NK-92 (cell line): ENCODE results near the gene TRIM74.
"Not testable (repeated sequence)": the region's sequence is repeated elsewhere in the genome, so short reads cannot be mapped to it uniquely, and the experiment has no call there.

Experiments used
- DNase-seq: peaks from one replicate; lab custom pipeline; 2025; ENCODE audit not compliant: unreplicated experiment; lab: John Stamatoyannopoulos, UW

The TRIM74 gene

DNA sequence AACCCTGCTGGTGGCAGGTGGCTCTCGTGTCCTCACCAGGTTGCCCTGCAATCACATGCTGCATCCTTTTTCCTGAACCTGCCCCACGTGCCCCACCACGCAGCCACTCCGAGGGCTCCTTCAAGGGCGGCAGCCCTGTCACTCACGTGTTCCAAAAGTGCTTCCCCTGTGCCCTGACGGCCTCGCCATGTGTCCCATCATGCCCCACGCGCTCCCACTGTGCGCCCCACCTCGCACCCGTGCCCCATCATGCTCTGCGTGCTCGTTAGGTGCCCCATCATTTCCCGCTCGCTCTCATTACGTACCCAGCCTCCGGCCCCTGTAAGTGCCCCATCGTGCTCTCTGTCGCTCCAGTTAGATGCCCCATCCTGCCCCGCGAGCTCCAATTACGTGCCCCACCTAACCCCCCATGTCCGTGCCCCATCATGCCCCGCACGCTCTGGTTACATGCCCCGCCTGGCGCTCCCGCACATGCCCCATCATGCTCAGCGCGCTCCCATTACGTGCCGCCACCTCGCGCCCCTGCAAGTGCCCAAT, at the start of gene TRIM74:
TSS of gene TRIM74 (minus strand) at position 487 of the 537 bp plus-strand sequence. CDS start 3,309 bp downstream, outside the sequence.
- not testable (repeated sequence) for DNase-seq

DNA sequence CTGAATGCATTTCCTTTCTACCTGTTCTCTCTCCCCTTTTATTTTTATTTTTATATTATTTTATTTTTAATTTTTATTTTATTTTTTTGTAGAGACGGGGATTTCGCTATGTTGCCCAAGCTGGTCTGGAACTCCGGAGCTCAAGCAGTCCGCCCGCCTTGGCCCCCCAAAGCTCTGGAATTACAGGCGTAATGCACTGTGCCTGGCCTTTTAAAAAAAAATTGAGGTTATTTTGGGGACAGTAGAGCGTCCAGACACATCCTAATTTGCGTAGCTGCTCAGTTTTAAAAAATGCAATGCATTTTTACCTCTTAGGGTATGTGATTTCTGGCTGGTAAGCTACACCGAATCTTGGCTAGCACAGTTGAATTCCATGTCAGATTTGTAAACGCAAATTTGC, 37.2 kb upstream of the TRIM74 start:
- not testable (repeated sequence) for DNase-seq

DNA sequence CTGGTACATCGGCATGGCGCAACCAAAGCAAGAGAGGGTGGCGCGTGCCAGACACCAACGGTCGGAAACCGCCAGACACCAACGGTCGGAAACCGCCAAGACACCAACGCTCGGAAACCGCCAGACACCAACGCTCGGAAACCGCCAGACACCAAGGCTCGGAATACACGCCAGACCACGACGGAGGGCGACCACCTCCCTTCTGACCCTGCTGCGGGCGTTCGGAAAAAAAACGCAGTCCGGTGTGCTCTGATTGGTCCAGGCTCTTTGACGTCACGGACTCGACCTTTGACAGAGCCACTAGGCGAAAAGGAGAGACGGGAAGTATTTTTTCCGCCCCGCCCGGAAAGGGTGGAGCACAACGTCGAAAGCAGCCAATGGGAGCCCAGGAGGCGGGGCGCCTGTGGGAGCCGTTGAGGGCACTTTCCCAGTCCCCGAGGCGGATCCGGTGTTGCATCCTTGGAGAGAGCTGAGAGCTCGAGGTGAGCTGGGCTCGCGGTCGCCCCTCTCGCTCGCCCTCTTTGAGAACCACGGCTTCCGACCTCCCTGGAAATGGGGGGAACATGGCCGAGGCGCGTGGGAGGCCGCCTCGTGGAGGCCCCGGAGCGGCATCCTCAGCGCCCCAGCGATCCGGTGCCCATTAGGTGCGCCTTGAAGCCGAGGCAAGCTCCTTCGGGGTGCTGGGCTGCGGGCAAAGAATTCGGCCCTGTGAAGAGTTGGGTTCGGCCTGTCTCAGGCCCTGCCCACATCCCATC, 36.6 kb upstream of the TRIM74 start:
- not testable (repeated sequence) for DNase-seq

DNA sequence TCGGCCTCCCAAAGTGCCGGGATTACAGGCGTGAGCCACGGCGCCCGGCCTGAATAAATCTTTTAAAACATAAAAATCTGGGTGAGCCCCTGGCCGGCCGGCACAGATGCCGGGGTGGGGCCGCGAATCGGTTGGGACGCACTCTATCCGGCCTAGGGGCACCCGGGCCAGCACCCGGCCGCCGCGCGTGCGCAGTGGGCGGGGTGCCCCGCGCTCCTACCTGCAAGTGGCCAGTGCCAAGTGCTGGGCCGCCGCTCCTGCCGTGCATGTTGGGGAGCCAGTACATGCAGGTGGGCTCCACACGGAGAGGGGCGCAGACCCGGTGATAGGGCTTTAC, 36.1 kb upstream of the TRIM74 start:
- DNase-seq: not testable (repeated sequence)

DNA sequence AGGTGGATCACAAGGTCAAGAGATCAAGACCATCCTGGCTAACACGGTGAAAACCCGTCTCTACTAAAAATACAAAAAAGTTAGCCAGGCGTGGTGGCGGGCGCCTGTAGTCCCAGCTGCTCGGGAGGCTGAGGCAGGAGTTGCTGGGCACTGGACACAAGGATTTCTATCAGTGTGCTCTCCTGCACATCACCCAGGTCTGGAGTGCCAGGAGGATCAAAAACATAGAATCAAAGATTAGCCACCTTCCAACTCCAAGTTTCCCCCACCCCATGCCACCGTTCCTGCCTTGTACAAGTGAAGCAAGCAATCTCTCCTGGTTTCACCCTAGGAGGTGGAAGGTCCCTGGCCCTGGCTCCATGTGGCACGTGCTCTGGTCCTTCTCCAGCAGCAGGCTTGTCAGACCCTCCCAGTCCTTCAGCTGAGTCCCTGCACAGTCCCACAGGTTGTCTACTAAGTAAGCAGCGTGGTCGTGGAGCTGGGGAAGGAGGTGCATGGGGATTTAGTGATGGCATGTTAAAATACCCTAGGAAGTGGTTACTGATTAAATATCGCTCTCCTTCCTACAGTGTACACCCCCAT, 28.7 kb upstream of the TRIM74 start:
- DNase-seq: not testable (repeated sequence)

DNA sequence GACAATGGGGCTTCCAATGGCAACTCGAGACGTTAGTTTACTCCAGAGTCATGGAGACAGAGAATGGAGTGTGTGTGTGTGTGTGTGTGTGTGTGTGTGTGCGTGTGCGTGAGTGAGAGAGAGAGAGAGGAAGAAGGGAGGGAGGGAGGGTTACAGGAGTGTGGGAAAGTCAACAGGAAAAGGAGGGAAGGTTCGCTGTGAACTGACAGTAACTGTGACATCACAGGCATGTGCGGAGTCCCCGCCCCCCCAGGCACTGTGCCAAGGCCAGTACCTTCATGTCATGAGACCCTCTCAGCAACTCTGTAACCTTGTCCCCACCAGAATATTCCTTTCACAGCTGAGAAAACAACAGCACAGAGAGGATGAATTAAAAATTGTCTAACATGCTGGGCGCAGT, 28.2 kb upstream of the TRIM74 start:
- not testable (repeated sequence) for DNase-seq

DNA sequence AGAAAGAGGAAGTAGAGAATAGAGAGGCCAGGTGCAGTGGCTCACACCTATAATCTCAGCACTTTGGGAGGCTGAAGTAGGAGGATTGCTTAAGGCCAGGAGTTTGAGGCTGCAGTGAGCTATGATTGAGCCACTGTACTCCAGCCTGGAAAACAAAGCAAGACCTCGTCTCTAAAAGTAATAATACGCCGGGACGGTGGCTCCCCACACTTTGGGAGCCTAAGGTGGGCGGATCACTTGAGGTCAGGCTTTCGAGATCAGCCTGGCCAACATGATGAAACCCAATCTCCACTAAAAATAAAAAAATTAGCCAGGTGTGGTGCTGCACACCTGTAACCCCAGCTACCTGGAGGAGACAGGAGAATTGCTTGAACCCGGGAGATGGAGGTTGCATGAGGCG, 26.2 kb upstream of the TRIM74 start:
- not testable (repeated sequence) for DNase-seq

DNA sequence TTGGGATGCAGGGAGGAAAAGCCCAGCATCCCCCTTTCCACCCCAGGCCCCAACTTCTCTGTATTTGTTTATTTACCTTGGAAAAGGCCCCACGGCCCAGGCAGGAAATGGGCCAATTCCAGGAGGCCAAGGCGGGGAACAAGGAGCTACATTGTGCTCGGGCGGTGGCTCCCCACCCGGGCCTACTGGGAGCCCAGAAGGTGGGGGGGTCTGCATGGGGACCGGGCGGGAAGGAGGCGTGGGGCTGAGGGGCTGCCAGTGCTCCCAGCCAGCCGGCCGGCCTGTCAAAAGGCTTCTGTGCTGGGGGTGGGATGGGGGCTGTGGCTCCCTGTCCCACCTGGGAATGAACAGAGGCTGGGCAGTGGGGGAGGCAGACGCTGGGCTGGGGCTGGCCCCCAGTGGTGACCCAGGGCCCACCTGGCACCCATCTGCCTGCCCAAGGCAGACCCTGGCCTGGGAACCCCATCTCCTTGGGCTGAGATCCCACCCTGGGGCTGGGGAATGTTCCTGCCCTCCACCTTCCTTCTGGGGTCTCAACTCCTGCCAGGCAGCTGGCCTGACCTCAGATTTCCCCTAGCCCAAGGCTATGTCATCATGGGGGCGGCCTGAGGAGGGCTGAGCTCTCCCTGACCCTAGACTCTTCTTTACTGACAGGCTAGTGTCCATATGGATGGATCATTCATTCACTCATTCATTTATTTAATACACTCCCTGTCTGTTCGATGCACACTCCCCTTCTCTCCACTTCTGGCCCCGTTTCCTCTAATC, 21.1 kb upstream of the TRIM74 start:
- DNase-seq: not testable (repeated sequence)

DNA sequence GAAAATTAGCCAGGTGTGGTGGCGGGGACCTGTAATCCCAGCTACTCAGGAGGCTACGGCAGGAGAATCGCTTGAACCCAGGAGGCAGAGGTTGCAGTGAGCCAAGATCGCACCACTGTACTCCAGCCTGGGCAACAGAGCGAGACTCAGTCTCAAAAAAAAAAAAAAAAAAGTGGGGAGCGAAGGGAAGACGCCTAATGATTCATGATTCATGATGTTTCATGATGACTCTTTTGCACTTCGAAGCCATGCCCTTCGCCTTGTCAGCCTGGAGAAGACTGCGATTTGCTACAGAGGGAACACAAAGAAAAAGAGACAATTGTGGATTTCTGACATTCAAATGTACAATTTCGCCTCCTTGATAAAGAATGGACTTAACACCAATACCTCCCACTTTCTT, 12.8 kb upstream of the TRIM74 start:
- DNase-seq: not testable (repeated sequence)

DNA sequence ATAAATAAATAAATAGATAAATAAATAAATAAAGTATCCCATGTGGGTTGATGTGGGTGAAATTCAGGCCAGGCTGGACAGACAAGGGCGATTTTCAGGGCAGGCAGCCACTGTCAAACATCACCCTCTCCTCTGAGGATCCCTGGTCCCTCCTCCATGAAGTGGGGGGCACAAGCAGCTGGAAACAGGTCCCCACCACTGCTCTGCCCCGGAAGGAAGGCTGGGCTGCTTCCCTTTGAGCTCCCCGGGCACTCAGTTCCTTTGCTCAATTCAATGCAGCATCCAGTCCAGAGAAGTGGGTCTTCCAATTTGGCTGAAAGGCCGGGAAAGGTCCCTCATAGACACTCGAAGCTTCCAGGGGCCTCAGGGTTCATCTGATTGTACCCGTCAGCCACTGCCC, 11.1 kb upstream of the TRIM74 start:
- DNase-seq: not testable (repeated sequence)

DNA sequence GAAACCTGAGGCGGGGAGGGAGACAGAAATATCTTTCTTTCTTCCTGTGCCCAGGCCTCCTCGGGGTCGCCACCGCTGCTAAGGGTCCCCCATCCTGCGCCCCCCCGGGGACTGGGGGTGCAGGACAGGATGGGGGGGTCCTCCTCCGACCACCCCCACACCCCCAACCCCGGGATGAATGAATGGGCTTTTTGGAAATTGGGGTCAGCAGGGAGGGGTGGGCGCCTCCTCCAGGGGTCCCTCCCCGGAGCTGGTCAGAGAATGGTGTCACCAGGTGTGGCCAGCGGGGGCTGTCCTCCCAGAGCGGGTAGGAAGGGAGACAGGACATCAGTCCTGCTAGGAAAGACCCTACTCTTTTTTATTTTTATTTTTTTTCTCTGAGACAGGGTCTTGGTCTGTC, 7.2 kb upstream of the TRIM74 start:
- not testable (repeated sequence) for DNase-seq

DNA sequence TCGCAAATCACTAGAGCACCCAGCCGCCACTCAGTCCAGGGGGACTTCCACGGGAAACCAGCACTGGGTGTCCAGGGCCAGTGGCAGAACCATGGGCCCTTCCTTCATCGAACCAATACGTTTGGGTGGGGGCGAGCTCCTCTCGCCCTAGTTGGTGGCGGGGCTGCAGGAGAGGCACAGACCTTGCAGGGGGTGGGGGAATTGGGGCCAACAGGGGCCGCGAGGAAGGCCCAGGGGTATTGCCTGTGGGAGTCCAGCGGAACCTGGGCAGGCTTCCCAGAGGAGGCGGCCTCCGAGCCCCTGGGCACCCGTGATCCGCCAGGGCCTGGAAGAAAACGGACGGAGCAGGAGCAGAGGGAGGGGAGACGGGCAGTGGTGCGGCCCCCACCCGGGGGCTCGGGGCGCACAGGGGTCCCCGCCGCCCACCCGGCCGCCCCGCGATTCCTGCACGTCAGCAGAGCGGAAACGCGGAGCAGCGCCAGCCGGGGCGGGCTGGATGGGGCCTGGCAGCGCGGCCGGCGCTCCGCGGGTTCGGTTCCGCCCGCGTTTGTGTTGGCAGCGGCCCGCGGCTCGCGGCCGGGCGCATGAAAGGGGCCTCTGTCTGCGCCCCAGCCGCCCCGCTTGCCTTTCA, 6.5 kb upstream of the TRIM74 start:
- not testable (repeated sequence) for DNase-seq

DNA sequence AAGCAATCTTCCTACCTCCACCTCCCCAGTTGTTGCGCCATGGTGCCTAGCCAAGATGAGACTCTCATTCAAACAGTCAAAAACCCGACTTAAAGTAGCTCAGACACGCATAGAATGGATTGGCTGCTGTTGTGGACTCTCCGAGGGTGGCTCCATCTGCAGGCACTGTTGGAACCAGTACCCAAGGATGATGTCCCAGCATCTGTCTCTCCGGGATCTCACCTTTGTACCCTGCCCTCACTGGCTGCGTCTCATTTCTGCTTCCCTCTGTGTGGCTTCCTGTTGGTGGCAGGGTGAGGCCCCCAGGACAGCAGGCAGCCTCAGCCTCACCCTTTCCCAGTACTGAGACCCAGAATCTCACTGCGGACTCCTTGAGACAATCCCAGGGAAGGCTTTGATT, 5.5 kb upstream of the TRIM74 start:
- not testable (repeated sequence) for DNase-seq

DNA sequence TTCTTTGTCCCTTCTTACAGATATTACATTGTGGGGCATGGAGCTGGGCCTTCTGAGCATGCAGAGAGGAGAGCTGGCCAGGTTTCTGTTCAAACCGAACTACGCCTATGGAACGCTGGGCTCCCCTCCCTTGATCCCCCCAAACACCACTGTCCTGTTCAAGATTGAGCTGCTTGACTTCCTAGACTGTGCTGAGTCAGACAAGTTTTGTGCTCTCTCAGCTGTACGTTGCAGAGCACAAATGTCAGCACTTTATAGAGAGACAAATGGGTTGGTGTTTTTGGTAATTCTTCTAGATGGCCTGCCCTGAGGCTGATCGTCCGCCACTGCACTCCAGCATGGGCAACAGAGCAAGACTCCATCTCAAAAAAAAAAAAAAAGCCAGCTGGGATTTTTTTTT, 2.2 kb upstream of the TRIM74 start:
- DNase-seq: not testable (repeated sequence)

DNA sequence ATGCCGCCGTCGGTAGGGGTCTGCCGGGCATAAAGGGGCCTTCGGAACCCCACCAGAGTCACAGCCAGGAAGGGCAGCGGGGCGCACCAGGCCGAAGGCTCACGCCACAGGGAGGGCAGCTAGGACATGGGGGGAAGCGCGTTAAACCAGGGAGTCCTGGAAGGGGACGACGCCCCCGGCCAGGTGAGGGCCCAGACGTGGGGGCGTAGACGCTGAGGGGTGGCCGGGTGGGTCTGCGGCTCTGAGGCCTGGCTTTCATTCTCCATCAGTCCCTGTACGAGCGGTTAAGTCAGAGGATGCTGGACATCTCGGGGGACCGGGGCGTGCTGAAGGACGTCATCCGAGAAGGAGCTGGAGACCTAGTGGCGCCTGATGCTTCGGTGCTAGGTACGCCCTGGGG, 422 bp upstream of the TRIM74 start:
- not testable (repeated sequence) for DNase-seq

DNA sequence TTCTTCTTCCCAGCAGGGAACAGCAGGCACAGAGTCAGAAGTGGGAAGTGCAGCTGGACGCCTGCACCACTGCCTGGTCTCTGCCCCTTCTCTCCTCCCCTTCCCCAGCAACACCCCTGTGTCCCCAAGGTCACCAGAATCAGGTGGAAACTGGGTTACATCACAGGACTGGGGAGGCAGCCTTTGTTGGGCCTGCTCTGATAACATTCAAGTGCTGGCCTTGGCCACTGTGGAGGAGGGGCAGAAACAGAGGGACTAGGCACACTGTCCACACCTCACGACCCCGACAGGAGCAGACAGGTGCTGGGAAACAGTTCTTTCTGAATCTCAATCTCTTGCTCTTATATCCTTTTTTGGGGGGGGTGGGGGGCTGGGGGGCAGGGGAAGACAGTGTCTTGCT, 2.4 kb downstream of the TRIM74 start:
- DNase-seq: not testable (repeated sequence)

DNA sequence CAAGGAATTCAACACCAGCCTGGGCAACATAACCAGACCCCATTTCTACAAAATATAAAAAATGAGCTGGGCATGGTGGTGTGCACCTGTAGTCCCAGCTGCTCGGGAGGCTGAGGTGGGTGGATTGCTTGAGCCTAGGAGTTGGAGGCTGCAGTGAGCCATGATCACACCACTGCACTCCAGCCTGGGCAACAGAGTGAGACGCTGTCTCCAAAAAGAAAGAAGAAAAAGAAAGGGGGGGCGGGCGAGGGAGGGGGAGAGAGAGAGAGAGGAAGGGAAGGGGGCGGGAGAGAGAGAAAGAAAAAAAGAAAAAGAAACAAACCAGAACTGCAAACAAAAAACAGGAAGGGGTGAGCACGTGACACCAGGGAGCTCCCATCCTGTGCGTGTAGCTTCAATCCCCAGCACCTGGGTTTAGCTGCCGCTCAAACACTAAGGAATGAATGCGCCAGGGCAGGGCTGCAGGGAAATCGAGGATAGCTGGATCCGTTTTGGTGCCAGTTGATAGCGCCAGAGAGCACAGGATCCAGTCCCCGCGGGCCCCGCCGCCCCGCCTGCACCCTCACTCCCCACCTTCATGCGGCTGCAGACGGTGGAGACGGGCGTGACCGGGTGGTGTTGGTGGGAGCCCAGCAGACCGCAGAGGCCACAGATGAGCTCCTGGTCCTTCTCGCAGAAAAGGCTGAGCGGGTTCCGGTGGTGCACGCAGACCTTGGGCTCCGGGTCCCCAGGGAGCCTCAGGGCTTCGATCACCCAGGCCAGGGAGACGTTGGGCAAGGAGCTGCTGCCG, 3.9 kb downstream of the TRIM74 start:
- DNase-seq: not testable (repeated sequence)

DNA sequence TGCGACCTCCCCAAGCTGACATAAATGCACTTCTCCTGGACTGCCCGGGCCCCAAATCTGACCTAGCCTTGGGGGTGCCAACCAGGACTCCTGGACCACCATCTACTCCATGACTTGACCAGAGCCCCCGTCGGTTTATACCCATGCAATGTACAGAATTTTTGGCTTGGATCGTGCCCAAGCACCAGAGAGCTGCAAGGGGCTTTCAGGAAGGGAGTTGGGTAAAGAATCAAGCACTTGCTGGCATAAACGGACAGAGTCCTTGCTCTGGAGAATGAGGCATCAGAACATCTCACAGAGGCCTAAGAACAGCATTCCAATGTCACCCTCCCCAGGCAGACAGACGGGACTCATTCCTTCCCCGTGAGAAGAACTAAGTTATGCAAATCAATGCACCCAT, 6.2 kb downstream of the TRIM74 start:
- not testable (repeated sequence) for DNase-seq

DNA sequence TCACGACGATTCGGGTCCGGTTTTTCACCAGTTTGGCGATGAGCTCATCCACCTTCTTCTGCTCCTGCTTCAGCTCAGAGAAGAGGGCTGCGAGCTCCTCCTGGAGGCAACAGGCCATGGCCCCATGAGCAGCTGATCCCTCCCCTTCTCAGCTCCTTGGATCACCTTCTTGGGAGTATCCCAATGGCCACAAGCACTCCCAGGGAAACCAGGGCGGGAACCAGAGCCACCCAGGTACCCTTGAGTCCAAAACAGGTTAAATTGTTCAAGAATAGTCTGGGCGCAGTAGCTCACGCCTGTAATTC, 8.0 kb downstream of the TRIM74 start:
- not testable (repeated sequence) for DNase-seq

DNA sequence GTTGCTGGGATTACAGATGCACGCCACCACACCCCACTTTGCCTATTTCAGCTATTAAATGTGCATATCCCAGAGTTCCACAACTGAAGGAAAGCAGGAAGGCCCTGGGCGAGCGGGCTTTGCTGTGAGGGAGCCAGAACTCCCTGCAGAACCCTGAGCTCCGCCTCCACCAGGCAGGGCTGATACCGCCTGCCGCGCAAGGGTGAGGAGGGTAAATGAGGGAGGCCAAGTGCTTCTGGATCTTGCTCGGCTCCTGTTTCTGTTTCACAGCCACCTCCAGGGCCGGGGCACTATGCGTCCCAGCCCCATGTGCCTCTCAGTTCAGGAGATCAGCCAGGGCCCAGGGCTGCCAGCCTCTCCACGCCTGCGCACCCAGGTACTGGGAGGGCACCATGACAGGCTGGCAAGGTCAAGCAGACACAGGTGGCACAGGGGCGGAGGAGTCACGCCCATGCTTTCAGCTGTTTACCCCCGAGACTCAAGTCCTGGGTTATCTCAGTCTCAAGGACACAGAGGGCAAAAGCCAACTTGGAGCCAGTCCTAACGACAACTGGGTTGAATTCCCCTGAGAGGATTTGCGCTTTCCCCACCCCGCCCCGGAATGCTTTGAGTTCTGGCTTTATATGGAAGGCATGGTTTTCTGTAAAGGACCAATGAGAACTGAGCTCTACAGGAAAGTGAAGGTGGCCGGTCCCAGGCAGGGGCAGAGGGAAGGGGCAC, 8.5 kb downstream of the TRIM74 start:
- DNase-seq: not testable (repeated sequence)
